Activated naive CD8-positive, alpha-beta T cell treated with anti-CD3 and anti-CD28 coated beads for 36 hours (primary cell): ENCODE results near the gene EYA3. TPM values are rescaled to one million over a fixed set of nuclear protein-coding genes. Genes with fewer than 3 reads are reported as not detected.
A peak's percentile ranks its signal among the peaks of the same experiment; 100 is the strongest.
"Not testable (repeated sequence)": the region's sequence is repeated elsewhere in the genome, so short reads cannot be mapped to it uniquely, and the experiment has no call there.

Experiments used
- DNase-seq: peaks from one replicate; pipeline ENCODE4 v3.0.0; 2021
- H3K27ac Mint-ChIP-seq: one replicate; pipeline ENCODE4 v1.8.0; 2022; ENCODE audit warnings: mild to moderate bottlenecking, moderate library complexity, mixed read lengths
- H3K27me3 Mint-ChIP-seq: one replicate; pipeline ENCODE4 v1.8.0; 2022; ENCODE audit warnings: mild to moderate bottlenecking, mixed read lengths
- H3K36me3 Mint-ChIP-seq: one replicate; pipeline ENCODE4 v1.8.0; 2021; ENCODE audit warnings: mild to moderate bottlenecking, mixed read lengths
- H3K4me1 Mint-ChIP-seq: one replicate; pipeline ENCODE4 v1.8.0; 2021; ENCODE audit warnings: mixed read lengths
- H3K4me3 Mint-ChIP-seq: one replicate; pipeline ENCODE4 v1.8.0; 2022; ENCODE audit warnings: mild to moderate bottlenecking, moderate library complexity, mixed read lengths
- H3K9me3 Mint-ChIP-seq: one replicate; pipeline ENCODE4 v1.8.0; 2022; ENCODE audit warnings: mixed read lengths
- total RNA-seq, 2 experiments: library from RNA; stranded (reverse); gene quantifications; one replicate each; pipeline ENCODE4 v1.2.3, GENCODE V29; 2021

Gene EYA3
- total RNA-seq, 2 experiments from 2014 or later: 30.0 to 30.3 TPM

GRCh38 chr1:28035420-28035819 lies 53.0 kb downstream of the EYA3 start:
- Mint-ChIP-seq H3K4me1 (peaks cover 4% of the 10 kb centered on the region), H3K36me3 (peaks cover 17% of the 10 kb centered on the region), H3K4me3 (no peak overlapping the region), H3K27me3 (no peaks in the 10 kb centered on the region), H3K27ac (no peak overlapping the region), H3K9me3 (no peaks in the 10 kb centered on the region)
- no peak for DNase-seq

- Mint-ChIP-seq H3K36me3 (peaks cover 8% of the 10 kb centered on the region), H3K9me3 (no peaks in the 10 kb centered on the region), H3K4me3 (no peak overlapping the region), H3K27ac (no peak overlapping the region), H3K27me3 (no peaks in the 10 kb centered on the region), H3K4me1 (peaks cover 6% of the 10 kb centered on the region)
- DNase-seq: no peak
Observed at GRCh38 chr1:28032281-28032680, 56.1 kb downstream of the EYA3 start.

DNA sequence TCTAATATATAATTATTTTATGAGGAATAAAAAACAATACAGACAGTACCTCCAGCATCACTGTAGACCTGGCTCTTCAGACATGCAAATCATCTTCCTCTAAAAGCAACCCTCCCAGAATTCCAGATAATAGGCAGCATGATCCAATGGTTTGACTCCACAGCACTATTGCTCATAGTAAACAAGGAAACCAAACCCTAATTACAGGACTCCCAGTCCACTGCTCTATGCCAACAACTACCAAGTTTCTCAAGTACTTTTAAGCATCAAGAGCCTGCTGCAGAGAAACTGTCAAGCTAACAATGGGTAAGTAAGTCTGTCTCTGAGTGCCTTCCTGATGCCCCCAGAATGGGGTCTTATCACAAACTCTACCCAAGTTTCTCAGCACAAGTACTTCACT lies 57.2 kb downstream of the EYA3 start:
- H3K4me3 Mint-ChIP-seq: no peak overlapping the region
- no peaks in the 10 kb centered on the region for H3K9me3 Mint-ChIP-seq
- peaks cover 6% of the 10 kb centered on the region for H3K4me1 Mint-ChIP-seq
- H3K27me3 Mint-ChIP-seq: no peaks in the 10 kb centered on the region
- H3K36me3 Mint-ChIP-seq: peaks cover 8% of the 10 kb centered on the region
- no peak for DNase-seq
- H3K27ac Mint-ChIP-seq: no peak overlapping the region

DNA sequence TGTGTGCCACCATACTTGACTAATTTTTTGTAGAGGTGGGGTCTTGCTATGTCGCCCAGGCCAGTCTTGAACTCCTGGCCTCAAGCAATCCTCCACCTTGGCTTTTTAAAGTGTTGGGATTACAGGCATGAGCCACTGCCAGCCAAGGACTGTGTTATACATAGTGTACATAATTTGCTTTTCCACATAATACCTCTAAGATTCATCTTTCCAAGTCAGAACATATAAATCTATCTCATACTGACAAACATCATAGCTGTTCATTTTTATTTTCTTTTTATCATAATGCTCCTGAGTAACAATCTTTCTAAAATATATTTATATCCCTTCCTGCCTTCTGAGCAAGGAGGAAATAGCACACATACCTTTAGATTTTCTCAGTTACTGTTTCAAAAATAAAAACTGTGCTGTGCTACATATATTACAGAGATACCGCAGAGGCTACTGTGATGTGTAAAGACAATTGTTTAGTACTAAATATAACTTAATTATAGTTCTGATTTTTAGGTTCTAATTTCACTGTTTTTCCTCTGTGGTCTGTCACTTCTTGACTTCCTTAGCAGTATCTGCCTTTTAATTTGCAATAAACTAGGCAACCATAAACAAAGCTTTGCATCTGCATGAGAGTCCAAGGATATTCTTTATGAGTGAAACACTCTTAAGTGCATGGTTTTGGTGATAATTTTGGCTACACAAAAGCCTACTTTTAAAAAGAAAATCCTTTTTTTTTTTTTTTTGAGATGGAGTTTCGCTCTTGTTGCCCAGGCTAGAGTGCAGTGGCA lies 59.3 kb downstream of the EYA3 start:
- no peak overlapping the region for H3K4me3 Mint-ChIP-seq
- no peaks in the 10 kb centered on the region for H3K9me3 Mint-ChIP-seq
- no peaks in the 10 kb centered on the region for H3K27me3 Mint-ChIP-seq
- H3K4me1 Mint-ChIP-seq: peaks cover 2% of the 10 kb centered on the region
- peaks cover 2% of the 10 kb centered on the region for H3K36me3 Mint-ChIP-seq
- DNase-seq: no peak
- no peak overlapping the region for H3K27ac Mint-ChIP-seq

DNA sequence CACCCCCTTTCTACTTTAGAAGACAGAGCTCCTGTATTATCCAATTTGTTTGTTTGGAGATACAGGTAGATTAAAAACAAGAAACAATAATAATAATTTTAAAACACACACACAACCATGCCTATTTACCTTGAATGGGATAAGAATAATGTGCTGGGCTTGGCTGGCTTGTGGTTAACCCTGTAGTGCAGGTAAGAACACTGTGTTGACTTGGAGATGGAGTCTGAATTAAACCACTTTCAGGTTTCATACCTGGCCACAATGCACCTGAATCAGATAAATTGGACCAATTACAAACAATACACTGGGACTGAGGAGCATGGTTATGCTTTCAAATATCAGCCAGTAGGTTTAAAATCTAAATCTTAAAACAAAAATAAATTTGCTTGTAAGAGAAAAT lies 60.8 kb downstream of the EYA3 start:
- no peak overlapping the region for H3K27ac Mint-ChIP-seq
- no peaks in the 10 kb centered on the region for H3K27me3 Mint-ChIP-seq
- peaks cover 2% of the 10 kb centered on the region for H3K4me1 Mint-ChIP-seq
- H3K4me3 Mint-ChIP-seq: no peak overlapping the region
- H3K36me3 Mint-ChIP-seq: peaks cover 2% of the 10 kb centered on the region
- no peaks in the 10 kb centered on the region for H3K9me3 Mint-ChIP-seq
- DNase-seq: no peak

DNA sequence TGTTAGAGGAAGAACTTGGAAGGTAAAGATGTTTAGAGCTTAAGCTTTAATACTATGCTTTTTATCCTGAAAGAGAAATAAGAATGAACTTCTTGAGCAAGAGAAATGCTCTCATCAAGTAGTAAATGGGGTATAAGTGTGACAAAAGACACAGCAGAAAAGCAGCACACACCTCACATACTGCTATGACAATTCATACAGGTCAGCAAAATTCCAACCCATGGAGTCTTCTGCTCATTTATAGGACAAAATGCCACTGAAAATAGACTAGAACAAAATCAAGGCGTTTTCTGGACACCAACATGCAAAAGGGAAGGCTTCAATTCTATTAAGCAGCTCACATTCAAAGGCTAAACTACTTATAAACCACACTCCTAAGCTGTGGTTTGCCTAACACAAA lies 61.2 kb downstream of the EYA3 start:
- Mint-ChIP-seq H3K27me3 (no peaks in the 10 kb centered on the region), H3K27ac (no peak overlapping the region), H3K4me3 (no peak overlapping the region), H3K36me3 (peaks cover 2% of the 10 kb centered on the region), H3K4me1 (peaks cover 2% of the 10 kb centered on the region), H3K9me3 (no peaks in the 10 kb centered on the region)
- DNase-seq: no peak

GRCh38 chr1:28026329-28026728 lies 62.1 kb downstream of the EYA3 start:
- Mint-ChIP-seq H3K4me1 (peaks cover 2% of the 10 kb centered on the region), H3K9me3 (no peaks in the 10 kb centered on the region), H3K27ac (no peak overlapping the region), H3K4me3 (no peak overlapping the region), H3K36me3 (no peaks in the 10 kb centered on the region), H3K27me3 (no peaks in the 10 kb centered on the region)
- no peak for DNase-seq

DNA sequence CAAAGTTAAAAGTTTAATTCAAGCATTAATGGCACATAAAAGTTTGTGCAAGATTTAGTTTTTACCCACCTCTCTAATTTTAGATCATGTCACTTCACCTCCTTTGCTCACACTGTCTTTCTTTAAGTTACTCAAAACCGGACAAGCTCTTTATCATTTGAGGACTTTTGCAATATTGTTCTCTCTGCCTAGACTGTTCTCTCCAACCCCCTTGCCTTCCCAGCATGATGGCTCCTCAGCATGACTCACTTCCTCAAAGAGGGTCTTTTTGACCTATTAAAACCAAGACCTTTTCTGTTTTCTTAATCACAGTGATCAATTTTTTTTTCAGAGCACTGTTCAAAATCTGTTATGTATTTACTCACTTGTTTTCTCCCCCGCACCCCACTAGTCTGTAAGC lies 67.3 kb downstream of the EYA3 start:
- Mint-ChIP-seq H3K27ac (no peak overlapping the region), H3K36me3 (peaks cover 11% of the 10 kb centered on the region), H3K4me1 (peaks cover 5% of the 10 kb centered on the region), H3K9me3 (no peaks in the 10 kb centered on the region), H3K27me3 (no peaks in the 10 kb centered on the region), H3K4me3 (no peak overlapping the region)
- no peak for DNase-seq

DNA sequence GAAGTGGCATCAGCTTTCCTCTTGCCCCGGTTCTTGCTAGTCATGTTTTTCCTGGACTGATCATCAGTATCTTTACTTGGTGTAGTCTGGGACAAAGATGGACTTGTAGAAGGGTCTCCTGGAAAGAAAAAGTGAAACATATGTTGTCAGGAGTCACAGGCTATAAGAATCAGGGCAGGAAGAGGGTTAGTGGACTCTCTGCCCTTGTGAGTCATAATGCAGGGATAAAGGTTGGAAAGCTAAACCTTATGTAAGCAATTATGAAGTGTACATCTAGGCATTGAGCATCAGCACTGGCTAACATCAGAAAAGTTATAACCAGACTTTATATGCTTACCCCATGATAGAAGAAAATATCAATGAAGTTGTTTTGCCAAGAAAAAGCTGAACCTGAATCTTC lies 77.4 kb downstream of the EYA3 start:
- no peaks in the 10 kb centered on the region for H3K9me3 Mint-ChIP-seq
- H3K27me3 Mint-ChIP-seq: no peaks in the 10 kb centered on the region
- H3K27ac Mint-ChIP-seq: no peak overlapping the region
- peaks cover 7% of the 10 kb centered on the region for H3K36me3 Mint-ChIP-seq
- no peak for DNase-seq
- H3K4me1 Mint-ChIP-seq: peaks cover 1% of the 10 kb centered on the region
- no peak overlapping the region for H3K4me3 Mint-ChIP-seq

- not testable (repeated sequence) for DNase-seq, H3K27me3 Mint-ChIP-seq, H3K27ac Mint-ChIP-seq, H3K9me3 Mint-ChIP-seq, H3K4me1 Mint-ChIP-seq, H3K4me3 Mint-ChIP-seq
- peaks cover 15% of the 10 kb centered on the region for H3K36me3 Mint-ChIP-seq
Observed at GRCh38 chr1:28003117-28003516, 85.3 kb downstream of the EYA3 start.

DNA sequence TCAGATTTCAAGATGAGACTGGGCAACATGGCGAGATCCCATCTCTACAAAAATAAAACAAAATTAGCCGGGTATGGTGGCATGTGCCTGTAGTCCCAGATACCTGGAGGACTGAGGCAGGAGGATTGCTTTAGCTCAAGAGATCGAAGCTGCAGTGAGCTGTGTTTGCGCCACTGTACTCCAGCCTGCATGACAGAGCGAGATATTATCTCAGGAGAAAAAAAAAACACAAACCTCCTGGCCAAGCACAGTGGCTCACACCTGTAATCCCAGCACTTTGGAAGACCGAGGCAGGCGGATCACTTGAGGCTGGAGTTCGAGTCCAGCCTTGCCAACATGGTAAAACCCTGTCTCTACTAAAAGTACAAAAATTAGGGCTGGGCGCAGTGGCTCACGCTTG lies 85.8 kb downstream of the EYA3 start:
- no peak overlapping the region for H3K27ac Mint-ChIP-seq
- no peak overlapping the region for H3K4me3 Mint-ChIP-seq
- no peaks in the 10 kb centered on the region for H3K4me1 Mint-ChIP-seq
- peaks cover 15% of the 10 kb centered on the region for H3K36me3 Mint-ChIP-seq
- H3K27me3 Mint-ChIP-seq: no peaks in the 10 kb centered on the region
- H3K9me3 Mint-ChIP-seq: no peaks in the 10 kb centered on the region
- no peak for DNase-seq

DNA sequence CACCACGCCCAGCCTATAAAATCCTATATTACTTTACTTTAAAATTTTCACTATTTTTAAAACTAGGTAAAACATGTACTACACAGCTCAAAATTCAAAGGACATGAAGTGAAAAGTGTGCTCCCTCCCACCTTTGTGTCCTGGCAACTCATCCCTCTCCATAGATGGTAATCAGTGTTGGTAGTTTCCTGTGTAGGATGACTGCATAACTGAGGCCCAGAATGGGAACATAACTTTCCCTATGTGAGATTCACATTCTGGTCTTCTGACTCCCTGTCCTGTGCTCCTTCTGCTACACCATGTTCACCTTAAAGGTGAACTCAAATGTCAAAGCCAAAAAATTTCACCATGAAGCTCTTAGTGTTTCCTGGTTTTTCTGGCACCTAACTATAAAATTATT lies 89.4 kb downstream of the EYA3 start:
- Mint-ChIP-seq H3K4me3 (no peak overlapping the region), H3K27me3 (no peaks in the 10 kb centered on the region), H3K27ac (no peak overlapping the region), H3K4me1 (peaks cover 4% of the 10 kb centered on the region), H3K36me3 (peaks cover 17% of the 10 kb centered on the region), H3K9me3 (no peaks in the 10 kb centered on the region)
- DNase-seq: no peak

- H3K9me3 Mint-ChIP-seq, DNase-seq, H3K27me3 Mint-ChIP-seq, H3K4me3 Mint-ChIP-seq, H3K27ac Mint-ChIP-seq: not testable (repeated sequence)
- H3K36me3 Mint-ChIP-seq: peaks cover 22% of the 10 kb centered on the region
- H3K4me1 Mint-ChIP-seq: peaks cover 29% of the 10 kb centered on the region
Observed at GRCh38 chr1:27994526-27994925, 93.9 kb downstream of the EYA3 start.

DNA sequence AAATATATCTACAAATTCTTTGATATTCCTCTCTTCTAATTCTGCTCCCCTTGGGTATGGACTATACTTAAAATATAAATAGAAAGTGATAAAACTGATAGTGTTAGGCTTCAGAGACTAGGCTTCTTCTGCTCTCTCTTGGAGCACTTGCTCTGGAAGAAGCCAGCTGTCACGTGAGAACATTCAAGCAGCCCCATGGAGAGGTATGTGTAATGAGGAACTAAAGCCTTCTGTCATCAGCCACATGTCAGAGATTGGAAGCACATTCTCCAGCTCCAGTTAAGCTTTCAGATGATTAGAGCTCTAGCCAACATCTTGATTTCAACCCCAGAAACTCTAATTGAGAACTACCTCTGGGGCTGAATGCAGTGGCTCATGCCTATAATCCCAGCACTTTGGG lies 94.3 kb downstream of the EYA3 start:
- no peak for DNase-seq

DNA sequence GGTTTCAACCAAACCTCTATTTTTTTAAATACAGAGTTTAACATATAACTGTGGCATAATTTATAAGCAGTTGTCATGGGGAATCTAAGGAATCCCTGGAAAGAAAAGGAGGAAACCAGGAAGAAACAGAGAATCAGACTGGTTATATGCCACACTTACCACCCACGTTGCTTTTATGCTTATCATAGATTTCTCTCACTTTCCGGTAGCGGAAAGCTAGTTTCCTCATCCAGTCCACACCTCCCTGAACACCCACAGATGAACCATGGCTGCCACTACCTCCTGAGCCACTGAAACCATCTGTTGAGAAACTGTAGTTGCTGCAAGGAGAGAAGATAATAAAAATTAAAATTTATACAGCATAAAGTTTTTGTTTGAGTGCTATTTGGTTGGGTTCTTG lies 95.2 kb downstream of the EYA3 start:
- Mint-ChIP-seq H3K27me3 (no peaks in the 10 kb centered on the region), H3K27ac (peak overlapping the region; percentile 60), H3K36me3 (peaks cover 21% of the 10 kb centered on the region), H3K9me3 (no peaks in the 10 kb centered on the region), H3K4me1 (peaks cover 29% of the 10 kb centered on the region), H3K4me3 (no peak overlapping the region)
- no peak for DNase-seq

More for the DNA sequence above, 94.3 kb downstream of the EYA3 start:
- H3K36me3 Mint-ChIP-seq: peaks cover 20% of the 10 kb centered on the region
- H3K27me3 Mint-ChIP-seq: no peaks in the 10 kb centered on the region
- H3K4me1 Mint-ChIP-seq: peaks cover 29% of the 10 kb centered on the region
- no peaks in the 10 kb centered on the region for H3K9me3 Mint-ChIP-seq
- H3K27ac Mint-ChIP-seq: no peak overlapping the region
- no peak overlapping the region for H3K4me3 Mint-ChIP-seq

DNA sequence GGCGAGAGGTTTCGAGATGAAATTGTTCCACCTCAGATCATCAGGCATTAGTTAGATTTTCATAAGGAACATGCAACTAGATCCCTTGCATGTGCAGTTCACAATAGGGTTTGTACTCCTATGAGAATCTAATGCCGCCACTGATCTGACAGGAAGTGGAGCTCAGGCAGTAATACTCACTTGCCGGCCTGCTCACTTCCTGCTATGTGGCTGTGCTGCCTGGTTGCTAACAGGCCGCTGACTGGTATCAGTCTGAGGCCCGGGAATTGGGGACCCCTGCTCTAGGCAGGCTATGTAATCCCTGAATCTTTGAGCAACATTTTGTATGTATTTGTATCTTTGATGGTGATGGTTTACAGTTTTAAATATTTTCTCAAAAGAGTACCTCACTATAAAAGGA lies 96.1 kb downstream of the EYA3 start:
- no peaks in the 10 kb centered on the region for H3K9me3 Mint-ChIP-seq
- peak; percentile 36 for DNase-seq
- H3K27ac Mint-ChIP-seq: peak overlapping the region; percentile 74
- H3K36me3 Mint-ChIP-seq: peaks cover 21% of the 10 kb centered on the region
- H3K27me3 Mint-ChIP-seq: no peaks in the 10 kb centered on the region
- no peak overlapping the region for H3K4me3 Mint-ChIP-seq
- H3K4me1 Mint-ChIP-seq: peaks cover 31% of the 10 kb centered on the region
